Measurements from ENCODE around the gene MBD6.

Gene MBD6

DNA sequence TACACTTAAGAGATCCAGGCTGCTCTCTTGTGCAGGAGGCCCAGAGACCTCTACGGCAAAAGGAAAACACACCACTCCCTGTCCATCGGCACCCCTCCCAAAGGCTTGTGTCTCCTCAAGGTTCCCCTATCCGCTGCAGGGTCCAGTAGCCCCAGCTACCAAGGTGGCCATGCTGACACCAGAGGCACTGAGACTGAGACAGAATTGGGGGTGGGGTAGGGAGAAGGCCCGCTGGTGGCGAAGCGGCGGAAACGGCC lies 2.9 kb upstream of the MBD6 start:
- in situ Hi-C loops (cut with MboI; ENCODE audit: low sequenced_read_pairs, unreplicated experiment), result no loop called here
- peak; percentile 57 for DNase-seq (ENCODE audit: low spot score)
- TF ChIP-seq, protein P1, sequence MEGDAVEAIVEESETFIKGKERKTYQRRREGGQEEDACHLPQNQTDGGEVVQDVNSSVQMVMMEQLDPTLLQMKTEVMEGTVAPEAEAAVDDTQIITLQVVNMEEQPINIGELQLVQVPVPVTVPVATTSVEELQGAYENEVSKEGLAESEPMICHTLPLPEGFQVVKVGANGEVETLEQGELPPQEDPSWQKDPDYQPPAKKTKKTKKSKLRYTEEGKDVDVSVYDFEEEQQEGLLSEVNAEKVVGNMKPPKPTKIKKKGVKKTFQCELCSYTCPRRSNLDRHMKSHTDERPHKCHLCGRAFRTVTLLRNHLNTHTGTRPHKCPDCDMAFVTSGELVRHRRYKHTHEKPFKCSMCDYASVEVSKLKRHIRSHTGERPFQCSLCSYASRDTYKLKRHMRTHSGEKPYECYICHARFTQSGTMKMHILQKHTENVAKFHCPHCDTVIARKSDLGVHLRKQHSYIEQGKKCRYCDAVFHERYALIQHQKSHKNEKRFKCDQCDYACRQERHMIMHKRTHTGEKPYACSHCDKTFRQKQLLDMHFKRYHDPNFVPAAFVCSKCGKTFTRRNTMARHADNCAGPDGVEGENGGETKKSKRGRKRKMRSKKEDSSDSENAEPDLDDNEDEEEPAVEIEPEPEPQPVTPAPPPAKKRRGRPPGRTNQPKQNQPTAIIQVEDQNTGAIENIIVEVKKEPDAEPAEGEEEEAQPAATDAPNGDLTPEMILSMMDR (IDR thresholded peaks at IDR 0.05; ENCODE audit: borderline replicate concordance, control extremely low read depth, extremely low read depth, insufficient read depth, missing control alignments), result no peak

DNA sequence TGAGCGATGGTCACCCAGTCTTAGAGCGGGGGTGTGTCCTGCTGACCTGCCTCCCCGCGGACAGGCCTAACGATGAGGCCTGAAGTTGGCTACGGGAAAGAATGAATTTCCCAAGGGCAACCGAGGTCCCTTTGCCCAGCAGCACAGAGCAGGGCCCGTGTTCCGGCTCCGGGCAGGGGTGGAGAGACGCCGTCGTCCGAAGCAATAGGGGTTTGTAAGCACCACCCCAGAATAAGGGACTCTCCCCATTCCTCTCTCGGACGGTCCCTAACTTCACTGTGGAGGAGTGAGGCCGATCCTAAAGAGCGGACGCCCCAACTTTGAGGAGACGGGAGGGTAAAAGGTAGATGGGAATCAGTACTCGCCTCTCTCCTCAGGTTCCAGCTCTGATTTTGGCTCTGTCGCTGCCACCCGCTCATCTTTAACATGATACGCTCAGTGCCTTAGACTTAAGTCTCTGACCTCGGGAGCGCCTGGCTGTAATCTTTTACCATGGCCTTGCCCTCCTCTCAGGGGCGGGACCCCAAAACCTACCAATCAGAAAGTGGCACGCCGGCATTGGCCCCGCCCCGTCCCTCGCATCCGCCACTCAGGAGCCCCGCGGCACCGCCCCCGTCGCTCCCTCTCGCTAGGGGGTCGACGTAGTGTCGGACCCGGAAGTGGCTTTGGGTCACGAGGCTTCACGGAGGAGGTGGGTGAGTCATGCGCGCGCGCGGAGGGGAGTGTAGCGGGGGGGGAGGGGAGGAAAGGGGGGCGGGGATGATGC lies 2.4 kb upstream of the MBD6 start, which contains the start of gene DDIT3:
DDIT3 (minus strand) TSS at position 462 of the 766 bp plus-strand sequence. CDS start 3,108 bp downstream, outside the sequence.
- TF ChIP-seq, protein P1 (IDR thresholded peaks at IDR 0.05; ENCODE audit: borderline replicate concordance, control extremely low read depth, extremely low read depth, insufficient read depth, missing control alignments), result no peak
- DNase-seq (ENCODE audit: low spot score), result peak; percentile 98
- in situ Hi-C loops (cut with MboI; ENCODE audit: low sequenced_read_pairs, unreplicated experiment), result no loop called here

DNA sequence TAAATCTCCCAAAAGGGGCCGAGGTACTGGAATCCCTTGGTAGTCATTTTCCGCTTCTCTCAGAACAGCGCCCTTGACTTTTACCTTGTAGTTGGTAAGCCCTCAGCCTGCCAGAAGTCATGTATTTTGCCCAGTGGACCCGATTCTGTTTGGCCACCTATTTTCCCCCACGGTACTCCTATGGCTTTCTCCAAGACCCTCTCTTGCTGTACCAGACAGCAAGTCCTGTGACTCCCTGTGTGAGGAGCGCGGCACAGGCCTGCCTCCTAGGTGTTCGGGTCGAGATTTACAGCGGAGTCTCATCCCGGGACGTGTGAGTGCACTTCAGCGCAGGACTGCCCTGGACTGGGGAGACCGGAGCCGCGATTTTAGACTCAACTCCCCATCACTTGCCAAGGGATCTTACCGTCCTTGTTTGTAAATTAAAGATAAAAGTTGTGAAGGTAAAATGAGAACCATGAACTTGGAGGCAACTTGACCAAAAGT lies 1.1 kb upstream of the MBD6 start:
- no peak for DNase-seq (ENCODE audit: low spot score)
- TF ChIP-seq, protein P1 (IDR thresholded peaks at IDR 0.05; ENCODE audit: borderline replicate concordance, control extremely low read depth, extremely low read depth, insufficient read depth, missing control alignments), result no peak
- in situ Hi-C loops (cut with MboI; ENCODE audit: low sequenced_read_pairs, unreplicated experiment), result no loop called here

DNA sequence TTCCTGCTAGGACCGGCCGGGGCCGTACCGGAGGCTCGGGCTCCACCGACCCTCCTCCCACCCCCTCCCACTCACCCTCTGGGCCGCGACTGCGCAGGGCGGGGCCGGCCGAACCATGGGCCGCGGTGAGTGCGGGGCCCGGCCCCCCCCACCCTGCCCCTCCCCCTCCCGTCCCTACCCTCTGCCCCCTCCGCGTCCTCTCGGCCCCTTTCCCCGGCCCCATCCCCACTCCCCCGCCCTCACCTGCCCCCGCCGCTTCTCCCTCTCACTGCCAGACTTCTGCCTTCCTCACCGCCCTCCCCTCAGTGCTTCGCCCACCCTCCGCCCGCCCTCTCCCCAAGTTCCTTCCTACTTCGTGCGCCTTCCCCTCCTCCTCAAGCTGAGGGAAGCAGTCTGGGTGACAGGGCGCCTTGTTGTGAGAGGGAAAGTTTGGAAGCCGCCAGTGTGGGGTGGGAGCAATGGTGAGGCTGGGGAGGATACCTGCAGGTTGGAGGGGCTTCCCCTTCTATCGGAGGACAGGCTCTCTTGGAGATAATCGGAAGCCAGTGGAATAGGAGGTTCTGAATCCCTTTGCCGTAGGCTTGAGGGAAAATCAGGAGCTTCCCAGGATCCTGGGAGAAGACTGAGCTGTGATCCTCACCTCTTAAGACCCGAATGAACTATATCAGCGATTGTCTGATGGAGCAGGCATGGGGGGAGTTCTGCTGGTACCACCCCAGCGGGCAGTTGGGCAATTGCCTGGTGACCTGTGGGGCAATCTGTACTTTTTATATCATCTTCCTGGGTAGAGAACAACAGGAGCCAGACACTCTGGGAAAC lies 472 bp downstream of the MBD6 start:
- no peak for DNase-seq (ENCODE audit: low spot score)
- TF ChIP-seq, protein P1 (IDR thresholded peaks at IDR 0.05; ENCODE audit: borderline replicate concordance, control extremely low read depth, extremely low read depth, insufficient read depth, missing control alignments), result no peak
- in situ Hi-C loops (cut with MboI; ENCODE audit: low sequenced_read_pairs, unreplicated experiment), result no loop called here

DNA sequence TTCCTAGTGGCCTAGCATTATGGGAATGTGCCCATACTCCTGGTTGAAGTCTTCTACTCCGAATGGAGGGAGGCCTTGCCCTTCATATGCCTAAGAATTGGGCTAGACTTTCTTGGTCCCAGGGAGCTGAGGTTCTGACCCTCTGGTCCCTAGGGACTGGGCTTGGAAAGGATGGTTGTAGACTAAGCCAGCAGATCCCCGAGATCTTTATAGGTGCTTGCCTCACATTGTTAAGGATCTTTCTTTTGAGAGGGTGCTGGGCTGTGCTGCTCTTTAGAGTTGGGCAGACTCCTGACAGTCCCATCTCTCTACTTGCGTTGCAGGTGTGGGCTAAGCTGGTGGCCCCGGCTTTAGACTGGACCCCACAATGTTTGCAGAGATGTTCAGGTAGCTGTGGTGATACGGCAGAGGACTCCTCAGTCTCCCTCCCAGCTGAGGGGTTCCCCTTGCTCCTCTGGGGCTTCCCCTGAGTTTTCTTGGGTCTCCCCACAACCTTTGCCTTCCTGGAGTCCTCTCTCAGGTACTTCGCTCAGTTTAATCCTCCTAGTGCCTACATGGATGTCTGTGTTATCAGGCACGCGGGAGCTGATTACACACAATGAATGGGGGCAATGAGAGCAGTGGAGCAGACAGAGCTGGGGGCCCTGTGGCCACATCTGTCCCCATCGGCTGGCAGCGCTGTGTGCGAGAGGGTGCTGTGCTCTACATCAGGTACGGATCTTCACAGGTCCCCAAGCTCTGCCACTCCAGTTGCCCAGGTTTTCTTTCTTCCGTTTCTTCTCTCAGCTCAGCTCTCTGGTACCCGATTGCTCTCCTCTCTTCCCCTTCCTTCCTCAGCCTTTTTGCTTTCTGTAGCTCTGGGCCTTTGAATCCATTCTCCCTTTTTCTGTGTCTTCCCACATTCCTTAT lies 1.3 kb downstream of the MBD6 start:
- TF ChIP-seq, protein P1 (IDR thresholded peaks at IDR 0.05; ENCODE audit: borderline replicate concordance, control extremely low read depth, extremely low read depth, insufficient read depth, missing control alignments), result no peak
- DNase-seq (ENCODE audit: low spot score), result peak; percentile 55
- in situ Hi-C loops (cut with MboI; ENCODE audit: low sequenced_read_pairs, unreplicated experiment), result no loop called here
